NCI-H526 (cell line): Measurements from ENCODE around the gene BAIAP2L2.

ENCODE experiments used
- DNase-seq, 2 experiments: peaks; one replicate each; lab custom pipeline; 2025; lab: John Stamatoyannopoulos, UW

The BAIAP2L2 gene

DNA sequence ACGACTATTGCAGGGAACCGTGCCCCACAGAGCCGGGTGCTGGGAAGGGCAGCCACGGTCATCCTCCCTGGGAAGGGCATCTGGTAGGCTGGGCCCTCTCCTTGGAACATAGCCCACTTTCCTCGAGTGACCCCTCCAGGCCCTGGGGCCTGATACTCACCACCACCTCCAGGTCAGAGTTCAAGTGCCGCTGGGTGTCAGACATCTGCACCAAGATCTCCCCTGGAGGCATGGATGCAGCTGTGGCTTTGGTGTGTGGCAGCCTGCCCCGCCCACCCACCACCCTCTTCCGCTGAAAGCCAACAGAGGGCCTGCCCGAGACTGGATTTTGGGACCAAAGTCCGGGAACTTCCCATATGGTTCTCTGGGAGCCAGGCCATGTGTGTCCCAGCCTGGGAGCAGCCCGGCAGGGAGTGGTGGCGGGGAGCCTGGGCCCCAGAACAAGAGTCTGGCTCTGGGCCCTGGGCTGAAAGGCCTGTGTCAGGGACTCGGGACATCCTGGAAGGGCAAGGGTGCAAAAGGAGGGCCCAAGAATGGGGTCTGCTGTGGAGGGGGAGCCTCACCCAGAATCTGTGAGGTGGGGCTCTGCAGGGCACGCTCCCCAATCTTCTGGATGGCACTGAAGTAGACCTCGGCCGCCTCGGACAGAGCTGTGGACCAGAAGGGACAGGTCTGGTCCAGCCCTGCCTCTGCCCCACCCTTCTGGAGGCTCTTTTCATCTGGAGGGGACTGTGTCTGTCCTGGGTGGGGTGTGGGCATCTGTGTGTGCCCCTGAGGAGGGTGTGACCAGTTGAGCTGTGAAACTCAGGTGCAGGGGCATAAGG lies 2.6 kb downstream of the BAIAP2L2 start:
- DNase-seq: no peak

DNA sequence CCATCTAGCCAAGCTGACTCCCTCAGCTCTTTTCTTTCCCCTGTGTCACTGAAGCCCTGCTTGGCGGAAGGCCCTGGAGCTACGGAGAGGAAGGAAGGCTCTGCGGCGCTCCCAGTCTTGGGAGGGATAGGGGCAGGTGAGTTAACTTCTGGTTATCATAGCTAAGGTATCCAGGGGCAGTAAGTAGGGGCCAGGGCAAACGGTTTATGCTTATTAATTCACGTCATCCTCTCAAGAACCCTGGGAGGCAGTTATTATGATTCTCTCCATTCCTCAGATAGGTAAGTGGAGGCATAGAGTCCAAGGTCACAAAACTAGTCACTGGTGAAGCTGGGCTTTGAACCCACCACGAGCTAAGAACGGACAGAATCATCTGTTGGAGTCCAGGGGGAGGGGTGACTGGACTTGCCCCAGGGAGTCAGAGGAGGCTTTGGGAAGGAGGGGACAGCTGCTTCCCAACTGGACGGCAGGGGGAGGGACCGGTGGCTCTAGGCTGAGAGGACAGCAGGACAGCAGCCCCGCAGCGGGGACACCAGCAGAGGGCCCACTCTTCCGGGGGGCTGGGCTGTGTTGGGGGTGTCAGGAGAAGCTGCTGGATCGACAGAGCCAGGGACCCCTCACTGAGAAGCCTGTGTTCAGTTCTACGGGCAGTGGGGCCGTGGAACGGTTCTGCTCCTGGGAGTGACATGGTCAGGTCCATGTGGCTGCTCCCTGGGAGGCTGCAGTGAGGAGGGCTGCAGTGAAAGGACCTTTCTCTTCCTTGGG lies 3.5 kb downstream of the BAIAP2L2 start:
- no peak for DNase-seq

DNA sequence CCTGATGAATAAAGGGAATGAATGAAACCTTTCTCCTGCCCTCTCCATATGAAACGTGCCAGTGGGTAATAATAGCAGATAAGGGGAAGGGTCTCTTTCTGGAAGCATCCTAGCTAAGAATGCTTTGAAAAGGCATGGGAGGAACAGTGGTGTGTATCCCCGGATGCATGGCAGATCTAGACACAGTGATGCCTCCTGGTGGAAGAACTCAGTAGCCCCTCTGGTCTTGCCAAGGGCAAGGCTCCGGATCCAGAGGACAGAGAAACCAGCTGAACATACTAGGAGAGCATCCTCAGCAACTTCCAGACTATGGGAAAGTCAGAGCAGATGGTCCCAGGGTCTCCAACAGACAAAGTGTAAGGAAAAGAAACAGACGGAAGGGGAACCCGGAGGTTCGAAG lies 6.4 kb downstream of the BAIAP2L2 start:
- no peak for DNase-seq

DNA sequence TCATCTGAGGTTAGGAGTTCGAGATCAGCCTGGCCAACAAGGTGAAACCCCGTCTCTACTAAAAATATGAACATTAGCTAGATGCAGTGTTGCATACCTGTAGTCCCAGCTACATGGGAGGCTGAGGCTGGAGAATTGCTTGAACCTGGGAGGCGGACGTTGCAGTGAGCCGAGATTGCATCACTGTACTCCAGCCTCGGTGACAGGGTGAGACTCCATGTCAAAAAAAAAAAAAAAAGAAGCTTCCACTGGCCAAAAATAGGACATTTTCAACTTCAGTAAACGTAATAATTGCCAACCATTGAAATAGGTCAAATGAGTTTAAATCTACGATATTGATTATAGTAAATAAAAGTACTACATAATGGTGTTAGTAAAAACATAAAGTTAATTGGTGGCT lies 6.8 kb downstream of the BAIAP2L2 start:
- DNase-seq: no peak

DNA sequence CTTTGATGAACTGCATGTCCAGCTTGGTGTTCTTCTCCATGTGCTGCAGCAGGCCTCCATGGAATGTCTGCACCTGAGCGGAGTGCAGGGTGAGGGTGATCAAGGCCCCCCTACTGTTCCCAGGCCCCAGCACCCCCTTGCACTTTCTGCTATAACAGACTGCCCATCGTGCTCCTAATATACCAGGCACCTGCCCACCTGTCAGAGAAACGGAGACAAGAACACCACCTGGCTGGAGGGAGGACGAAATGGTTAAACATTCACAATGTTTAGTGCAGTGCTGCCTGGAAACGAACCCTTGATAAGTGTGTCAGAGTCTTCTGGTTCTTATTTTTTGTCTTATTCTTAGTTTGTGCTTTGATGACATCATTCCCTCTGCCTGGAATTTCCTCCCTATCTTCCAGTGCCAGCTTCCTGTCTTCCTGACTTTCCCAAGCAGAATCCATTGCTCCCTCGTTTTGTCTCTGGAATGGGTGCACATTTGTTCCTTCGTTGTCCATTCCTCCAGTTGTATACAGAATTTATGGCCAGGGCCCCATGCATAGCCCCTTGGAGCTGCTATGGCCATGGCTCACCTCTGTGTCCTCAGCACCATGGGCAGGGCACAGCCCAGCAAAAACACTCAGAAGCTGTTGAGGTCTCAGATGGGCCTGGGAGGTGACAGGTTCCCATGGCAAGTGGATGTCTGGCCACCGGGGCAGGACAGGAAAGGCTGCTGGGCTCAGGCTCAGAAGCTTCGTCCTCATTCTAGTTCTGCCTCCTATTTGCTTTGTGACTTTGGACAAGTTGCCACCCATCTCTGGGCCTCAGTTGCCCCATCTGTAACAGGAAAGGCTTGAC lies 11.9 kb downstream of the BAIAP2L2 start:
- no peak for DNase-seq

DNA sequence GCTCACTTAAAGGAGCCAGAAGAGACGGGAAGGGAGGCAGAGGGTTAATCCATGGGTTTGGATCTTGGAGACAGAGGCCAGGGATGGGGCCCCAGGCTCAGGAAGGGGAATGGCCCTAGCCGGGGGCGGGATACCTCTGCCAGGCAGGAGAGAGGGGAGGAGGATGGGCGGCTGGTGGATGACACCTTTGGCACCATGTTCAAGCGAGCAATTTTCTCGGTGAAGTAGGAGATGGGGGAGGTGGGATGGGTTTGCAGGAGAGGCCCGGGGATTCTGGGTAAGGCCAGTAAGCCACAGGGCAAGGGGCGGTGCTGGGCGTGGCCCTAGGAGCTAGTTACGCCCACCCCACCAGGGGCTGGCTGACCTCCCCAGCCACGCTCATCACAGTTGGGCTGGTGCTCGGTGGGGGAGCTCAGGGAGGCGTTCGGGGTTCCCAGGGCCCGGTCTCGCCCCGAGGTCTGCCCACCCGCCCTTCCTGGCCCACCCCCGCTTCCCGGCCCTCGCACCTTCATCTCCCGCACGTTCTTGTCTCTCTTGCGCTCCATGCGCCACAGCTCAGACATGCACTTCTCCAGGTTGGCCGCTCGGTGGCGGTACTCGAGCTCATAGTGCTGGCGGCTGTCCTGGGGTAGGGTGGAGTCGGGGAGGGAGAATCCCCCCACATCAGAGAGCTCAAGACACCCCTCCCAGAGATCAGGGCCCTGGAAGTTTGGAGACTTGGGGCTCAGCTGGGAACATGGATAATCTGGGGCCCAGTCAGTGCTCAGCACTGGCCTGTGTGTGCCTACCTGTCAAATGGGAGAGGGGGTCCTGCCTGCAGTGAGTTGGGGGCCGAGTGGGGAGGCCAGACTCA lies 12.7 kb downstream of the BAIAP2L2 start:
- no peak for DNase-seq

DNA sequence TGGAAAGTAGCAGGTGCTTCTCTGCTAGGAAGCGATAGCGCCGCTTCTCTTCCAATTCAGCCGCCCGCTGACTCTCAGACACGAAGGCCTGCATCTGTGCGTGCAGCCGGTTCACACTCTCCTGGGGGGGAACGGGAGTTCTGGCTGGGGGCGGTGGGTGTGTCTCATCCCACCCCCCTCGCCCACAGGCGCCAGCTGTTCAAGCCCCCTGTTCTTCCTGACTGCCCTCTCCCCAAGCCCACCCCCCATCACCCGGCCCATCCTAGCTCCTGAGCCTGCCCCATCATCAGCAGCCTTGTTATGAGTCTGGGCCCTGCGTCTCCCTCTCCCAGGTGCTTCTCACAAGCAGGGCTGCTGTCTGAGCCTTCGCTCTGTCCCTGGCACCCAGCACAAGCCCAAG lies 13.4 kb downstream of the BAIAP2L2 start:
- DNase-seq: no peak

DNA sequence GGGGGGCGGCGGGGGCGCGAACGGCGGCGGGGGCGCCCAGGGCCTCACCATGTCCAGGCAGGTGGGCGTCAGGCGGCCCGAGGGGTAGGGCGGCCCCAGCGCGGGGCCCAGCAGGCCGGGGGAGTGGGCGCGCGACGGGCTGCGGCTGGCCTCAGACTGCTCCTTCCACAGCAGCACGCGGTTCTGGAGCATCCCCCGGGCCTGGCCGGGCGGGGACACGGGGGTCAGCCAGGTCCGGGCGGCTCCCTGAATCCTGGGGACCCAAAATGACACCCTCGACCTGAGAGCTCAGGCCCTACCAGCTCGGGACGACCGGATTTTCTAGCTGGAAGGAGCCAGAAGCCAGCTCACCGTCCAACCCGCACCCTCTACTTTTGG lies 21.0 kb downstream of the BAIAP2L2 start:
- DNase-seq: no peak

DNA sequence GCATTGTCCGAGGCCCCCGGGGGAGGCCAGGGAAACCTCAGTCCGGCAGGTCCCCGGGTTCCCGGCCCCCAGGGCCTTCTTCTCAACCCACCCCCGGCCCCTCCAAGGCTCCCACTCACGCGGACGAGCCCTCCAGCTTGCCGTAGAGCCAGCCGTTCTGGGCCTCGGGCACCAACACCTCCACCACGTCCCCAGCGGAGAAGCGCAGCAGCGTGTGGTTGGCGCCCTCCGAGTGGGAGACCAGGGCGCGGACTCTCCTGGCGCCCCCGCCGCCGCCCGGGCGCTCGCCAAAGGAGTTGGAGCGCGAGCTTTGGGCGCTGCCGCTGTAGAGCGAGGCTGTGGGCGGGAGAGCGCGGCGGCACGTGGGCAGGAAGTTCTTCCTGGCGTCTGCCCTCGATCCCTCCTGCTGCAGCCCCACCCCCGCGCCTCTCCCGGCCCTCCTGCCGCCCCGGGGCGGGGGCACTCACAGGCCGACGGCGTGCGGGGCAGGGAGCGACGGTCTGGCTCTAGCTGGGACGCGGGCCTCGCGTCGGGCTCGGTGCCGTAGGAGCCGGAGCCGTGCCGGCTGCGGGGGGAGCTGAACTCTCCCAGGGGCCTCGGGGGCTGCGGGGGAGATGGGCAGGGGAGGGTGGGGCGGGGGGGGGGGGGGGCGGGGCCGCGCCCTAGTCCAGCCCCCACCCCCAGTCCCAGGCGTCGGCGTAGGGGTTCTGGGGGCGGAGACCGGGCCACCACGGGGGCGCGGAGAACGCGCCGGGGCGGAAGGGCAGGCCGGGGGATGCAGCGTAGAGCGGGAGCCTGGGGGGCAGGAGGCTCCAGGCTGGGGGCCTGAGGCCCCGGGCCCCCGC lies 21.6 kb downstream of the BAIAP2L2 start:
- DNase-seq: no peak

DNA sequence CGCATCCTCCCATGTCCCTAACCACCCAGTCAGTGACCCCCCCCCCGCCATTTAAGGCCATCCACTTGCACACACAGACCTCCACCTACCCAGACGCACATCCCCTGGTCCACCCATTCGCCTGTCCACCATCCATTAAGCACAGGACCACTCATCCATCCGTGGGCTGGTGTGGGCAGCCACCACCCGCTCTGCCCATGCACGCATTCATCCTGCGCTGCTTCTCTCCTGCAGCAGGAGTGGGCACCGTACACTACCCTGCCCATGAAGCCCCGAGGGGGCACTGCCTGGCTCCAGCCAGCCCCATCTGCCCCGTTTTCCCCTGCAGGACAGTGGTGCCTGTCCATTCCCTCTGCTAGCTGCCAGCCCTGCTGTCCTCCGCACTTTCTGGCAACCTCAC lies 22.6 kb downstream of the BAIAP2L2 start:
- no peak for DNase-seq

DNA sequence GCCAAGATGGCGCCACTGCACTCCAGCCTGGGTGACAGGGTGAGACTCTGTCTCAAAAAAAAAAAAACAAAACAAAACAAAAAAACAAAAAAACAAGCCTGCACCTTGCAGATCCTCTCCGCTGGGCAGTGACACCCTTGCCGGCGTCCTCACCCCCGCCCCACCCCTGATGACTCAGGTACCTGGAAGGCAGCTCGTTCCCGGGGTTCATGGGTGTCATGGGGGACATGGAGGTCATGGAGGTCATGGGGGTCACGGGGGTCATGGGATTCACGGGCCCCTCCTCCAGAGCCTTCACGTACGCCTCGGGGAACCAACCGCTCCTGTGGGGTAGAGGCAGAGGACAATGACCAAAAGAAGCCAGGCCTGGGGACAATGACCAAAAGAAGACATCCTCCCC lies 23.5 kb downstream of the BAIAP2L2 start:
- no peak for DNase-seq

DNA sequence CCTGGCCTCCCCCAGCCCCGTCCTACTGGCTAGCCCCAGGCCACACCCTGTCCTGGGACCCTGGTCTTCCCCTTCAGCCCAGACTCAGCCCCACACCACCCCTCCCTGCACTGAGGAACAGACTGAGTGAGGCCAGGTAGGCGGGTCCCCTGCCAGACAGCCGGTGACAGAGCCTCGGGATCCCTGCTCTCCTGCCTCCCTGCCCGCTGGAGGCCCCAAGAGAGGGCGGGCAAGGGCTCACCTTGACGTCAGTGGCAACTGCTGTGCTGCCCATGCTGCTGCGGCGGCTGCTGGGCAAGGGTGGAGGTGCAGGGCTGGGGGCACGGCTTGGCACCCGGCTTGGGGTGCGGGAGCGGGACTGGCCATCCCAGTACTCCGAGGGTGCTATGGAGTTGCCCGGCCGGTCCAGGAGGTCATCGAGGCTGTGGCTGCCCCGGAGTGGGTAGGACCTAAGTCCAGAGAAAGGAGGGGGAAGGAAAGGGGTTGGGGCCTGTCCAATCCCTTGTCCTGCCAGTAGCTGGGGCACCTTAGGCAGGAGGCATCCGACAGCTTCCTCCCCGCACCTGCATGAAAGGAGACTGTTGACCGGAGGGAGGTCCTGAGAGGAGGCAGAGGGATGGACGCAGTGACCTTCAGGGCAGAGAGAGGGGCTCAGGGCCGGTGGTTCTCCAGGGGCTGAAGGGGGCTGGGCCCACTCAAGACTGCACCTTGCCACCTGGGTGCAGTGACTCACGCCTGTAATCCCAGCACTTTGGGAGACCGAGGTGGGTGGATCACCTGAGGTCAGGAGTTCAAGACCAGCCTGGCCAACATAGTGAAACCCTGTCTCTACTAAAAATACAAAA lies 24.3 kb downstream of the BAIAP2L2 start:
- DNase-seq: no peak

DNA sequence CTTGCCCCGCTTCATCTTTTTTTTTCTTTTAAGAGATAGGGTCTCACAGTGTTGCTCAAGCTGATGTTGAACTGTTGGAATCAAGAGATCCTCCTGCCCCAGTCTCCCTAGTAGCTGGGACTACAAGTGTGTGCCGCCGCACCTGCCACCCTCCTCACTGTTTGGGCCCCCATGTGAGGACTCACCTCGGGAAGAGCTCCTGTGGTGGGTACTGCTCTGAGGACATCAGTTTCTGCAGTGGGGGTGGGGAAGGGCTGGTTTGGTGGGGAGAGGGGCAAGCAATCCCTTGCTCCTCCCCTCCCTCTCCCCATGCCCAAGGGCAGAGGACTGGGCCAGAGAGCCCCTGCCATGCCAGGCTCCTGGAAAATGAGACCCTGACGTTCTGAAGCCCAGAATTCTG lies 25.0 kb downstream of the BAIAP2L2 start:
- DNase-seq: no peak

DNA sequence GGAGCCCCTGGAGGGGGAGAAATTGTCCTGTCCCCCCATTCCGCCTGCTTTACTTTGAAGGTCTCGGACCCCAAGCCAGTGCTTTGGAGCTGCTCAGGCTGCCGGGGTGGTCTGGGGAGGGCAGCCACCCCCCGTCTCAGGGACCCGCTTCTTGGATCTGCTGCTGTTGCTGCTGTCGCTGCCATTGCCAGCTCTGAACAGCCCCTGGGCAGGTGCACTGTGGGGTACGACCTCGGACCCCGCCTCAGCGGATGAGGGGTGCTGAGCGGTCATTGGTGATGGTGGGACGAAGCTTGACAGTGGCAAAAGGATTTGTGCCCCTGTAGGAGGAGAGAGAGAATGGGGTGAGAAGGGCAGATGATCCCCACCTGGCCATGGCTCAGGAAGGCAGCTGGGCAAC lies 25.4 kb downstream of the BAIAP2L2 start:
- no peak for DNase-seq

DNA sequence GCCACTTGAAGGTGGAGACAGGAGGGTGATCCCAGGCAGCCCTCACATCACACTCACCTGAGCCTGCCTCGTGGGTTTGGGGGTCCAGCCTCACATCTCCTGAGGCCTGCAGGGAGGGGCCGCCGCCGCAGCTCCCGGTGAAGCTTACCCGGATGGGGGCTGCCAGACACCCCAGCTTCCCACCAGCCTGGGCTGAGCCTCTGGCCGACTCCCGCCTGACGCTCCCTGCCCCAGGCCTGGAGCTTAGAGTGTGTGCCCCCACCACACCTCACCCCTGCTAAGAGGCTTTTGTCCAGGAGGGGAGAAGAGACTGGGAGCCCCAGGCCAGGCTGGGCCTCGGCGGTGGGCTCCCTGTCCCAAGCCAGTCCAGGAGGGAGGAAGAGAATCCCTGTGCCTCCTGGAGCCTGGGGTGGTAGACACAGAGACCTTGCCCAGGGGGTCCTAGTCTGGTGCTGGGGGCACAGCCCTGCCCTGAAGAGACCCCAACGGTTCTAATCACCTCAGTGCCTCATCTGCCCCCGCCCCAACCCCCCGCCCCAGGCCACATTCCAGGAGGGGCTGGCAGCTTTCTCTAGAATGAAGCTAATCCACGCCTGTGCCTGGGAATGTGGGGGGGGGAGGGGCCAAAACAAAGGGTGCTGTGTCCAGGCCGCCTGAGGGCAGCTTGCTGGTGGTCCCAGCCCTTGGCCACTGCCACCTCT lies 26.4 kb downstream of the BAIAP2L2 start, which contains the start of gene SLC16A8:
TSS of gene SLC16A8 (minus strand) at position 254 of the 701 bp plus-strand sequence. CDS start 1,311 bp downstream, outside the sequence.
- DNase-seq: no peak

DNA sequence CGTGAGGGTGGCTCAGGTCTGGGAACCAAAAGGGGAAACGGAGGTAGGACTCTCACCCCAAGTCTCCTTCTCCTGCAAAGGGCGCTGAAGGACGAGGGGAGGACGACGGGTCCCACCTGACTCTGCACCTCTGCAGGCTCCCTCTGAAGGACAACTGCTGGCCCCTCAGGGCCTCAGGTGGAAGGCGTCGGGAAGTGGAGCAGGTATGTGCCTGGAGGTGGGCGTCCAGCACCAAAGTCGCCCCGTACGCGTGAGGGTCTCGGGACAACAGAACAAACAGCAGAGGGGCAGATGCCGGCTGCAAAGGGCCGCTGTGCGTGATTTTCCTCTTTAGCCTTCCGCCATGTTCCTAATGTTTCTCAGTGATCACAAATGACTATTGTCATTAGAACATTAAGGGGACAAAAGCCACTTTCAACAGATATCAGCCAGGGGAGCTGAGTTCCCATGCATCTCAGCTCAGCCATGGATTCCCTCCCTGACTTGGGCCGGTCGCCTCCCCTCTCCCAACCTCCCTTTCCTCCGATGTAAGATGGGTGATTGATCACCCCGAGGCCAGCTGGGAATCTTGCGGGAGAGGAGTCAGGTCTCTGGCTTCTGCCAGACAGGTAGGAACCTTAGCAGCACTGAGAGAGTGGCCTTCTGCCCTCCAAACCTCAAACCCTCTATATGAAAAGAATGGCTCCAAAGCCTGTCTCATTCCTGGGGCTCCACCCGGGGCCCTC lies 27.3 kb downstream of the BAIAP2L2 start:
- no peak for DNase-seq

DNA sequence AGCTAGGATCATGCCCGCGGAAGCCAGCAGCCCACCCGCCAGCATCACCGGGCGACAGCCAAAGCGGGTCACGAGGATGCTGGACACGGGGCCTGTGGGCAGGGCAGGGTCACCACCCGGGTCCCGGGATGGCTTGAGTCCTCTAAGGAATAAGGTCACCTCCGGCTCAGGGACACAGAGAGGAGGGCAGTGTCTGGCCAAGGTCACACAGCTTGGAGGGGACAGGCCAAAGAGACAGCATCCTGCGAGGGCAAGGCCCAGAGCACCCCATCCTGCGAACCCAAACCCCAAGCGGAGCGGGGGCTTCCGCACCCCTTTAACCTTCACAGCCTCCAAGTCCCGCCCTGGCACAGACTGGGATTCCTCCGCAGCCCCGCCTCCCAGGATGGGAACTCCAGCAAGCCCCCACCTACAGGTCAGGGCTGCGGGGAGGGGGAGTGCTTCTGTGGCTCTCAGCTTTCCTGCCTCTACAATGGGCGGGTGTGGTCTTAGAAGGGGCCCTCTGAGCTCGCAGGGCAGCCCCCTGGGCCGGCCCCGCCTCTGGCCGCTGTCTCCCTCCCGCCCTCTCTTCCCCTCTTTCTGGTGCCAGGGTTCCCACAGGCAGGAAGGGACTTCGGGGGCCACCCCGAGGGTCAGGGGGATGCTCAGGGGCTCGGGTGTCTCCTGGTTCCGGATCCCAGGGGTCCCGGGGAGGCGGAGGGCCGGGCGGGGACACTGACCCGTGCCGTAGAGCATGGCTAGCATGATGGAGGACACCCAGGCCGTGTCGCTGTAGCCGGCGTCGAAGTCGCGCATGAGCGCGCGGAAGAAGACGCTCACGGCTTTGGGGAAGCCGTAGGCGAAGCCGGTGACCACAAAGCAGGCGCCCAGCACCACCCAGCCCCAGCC lies 28.3 kb downstream of the BAIAP2L2 start:
- no peak for DNase-seq

DNA sequence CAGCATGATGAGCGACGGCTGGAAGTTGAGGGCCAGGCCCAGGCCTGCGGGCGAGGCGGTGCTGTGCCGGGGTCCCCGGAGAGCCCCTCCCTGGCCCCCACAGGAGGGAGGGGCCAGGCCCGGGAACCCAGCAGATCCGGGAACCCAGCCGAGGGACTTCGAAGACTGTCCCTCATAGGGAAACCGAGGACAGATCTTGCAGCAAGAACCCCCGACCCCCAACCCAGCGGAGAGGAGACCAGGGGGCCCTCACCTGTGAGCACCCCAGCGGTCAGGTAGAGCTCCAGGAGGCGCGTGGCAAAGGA lies 28.9 kb downstream of the BAIAP2L2 start:
- DNase-seq: no peak
